Endothelial cell of umbilical vein (primary cell): ENCODE measurements around the gene STX12. TPM values are rescaled to one million over a fixed set of nuclear protein-coding genes. Genes with fewer than 3 reads are reported as not detected.

Experiments
- BruUV-seq: library from RNA; stranded (reverse); fragments of 400-500 nt; replicated peaks from 2 replicates; lab custom pipeline; 2021; lab: Mats Ljungman, UMichigan
- CTCF ChIA-PET: fragments of 300-600, 350-600 bp; sonication (Branson Sonifier 250); formaldehyde crosslinking; loops from one replicate; lab custom pipeline; 2021; ENCODE audit warnings: antibody characterized with exemption, inconsistent platforms; lab: Charles Lee
- POLR2A ChIA-PET: fragments of 300-600, 350-600 bp; sonication (Branson Sonifier 250); formaldehyde crosslinking; loops from one replicate; lab custom pipeline; 2021; ENCODE audit warnings: antibody characterized with exemption, inconsistent platforms; lab: Charles Lee
- DNase-seq: peaks from one replicate; pipeline ENCODE4 v3.0.0-alpha.2; 2011; ENCODE audit warnings: low read depth, low spot score
- FAIRE-seq: peaks from 2 replicates; lab custom pipeline; 2011; peaks lifted over from hg19 to GRCh38; lab: Jason Lieb, UNC
- H2AFZ ChIP-seq: 2 replicates; pipeline ENCODE4 v1.6.0; 2012; ENCODE audit warnings: low read depth, low read length, control low read depth, inconsistent platforms
- H3K27ac ChIP-seq: 2 replicates; pipeline ENCODE4 v1.5.1; 2011; ENCODE audit warnings: low read depth, mild to moderate bottlenecking, control low read depth, low read length, moderate library complexity; ENCODE audit not compliant: insufficient read depth
- H3K27me3 ChIP-seq, 2 experiments: 2 replicates each; pipeline versions ENCODE4 v1.6.0 to v1.6.1; 2011; ENCODE audit warnings: low read length in 2 of 2, mixed read lengths in 1 of 2; ENCODE audit not compliant: control insufficient read depth in 2 of 2, insufficient read depth in 2 of 2
- H3K36me3 ChIP-seq, 2 experiments: 2 replicates in 1 of 2; 3 replicates in 1 of 2; pipeline ENCODE4 v1.5.1; 2011; ENCODE audit warnings: low read length in 2 of 2, mild to moderate bottlenecking in 1 of 2, moderate library complexity in 1 of 2; ENCODE audit not compliant: control insufficient read depth in 2 of 2, insufficient read depth in 2 of 2; ENCODE audit errors: extremely low read depth in 1 of 2
- H3K4me1 ChIP-seq: 3 replicates; pipeline ENCODE4 v1.5.1; 2011; ENCODE audit warnings: mild to moderate bottlenecking, low read length; ENCODE audit not compliant: control insufficient read depth, insufficient read depth; ENCODE audit errors: extremely low read depth
- H3K4me2 ChIP-seq: 2 replicates; pipeline ENCODE4 v1.6.1; 2011; ENCODE audit warnings: low read length, control low read depth, mixed read lengths; ENCODE audit not compliant: insufficient read depth
- H3K4me3 ChIP-seq, 3 experiments: fragments of 200-600 bp in 1 of 3; sonication (generic), shearing (Covaris generic) in 1 of 3; replicated peaks in 1 of 3; 2 replicates each; pipeline ENCODE4 v1.5.1; 2011 to 2016; ENCODE audit warnings: control low read depth in 3 of 3, low read length in 3 of 3, mild to moderate bottlenecking in 2 of 3, inconsistent platforms in 1 of 3, low read depth in 1 of 3, moderate library complexity in 1 of 3; ENCODE audit not compliant: insufficient read depth in 1 of 3
- H3K79me2 ChIP-seq: 2 replicates; pipeline ENCODE4 v1.6.0; 2012; ENCODE audit warnings: low read length, inconsistent platforms; ENCODE audit not compliant: control insufficient read depth, insufficient read depth
- H3K9ac ChIP-seq: replicated peaks from 2 replicates; pipeline ENCODE3; 2011; ENCODE audit warnings: low read length, control low read depth; ENCODE audit not compliant: insufficient read depth; ENCODE audit errors: extremely low read depth
- H3K9me1 ChIP-seq: replicated peaks from 3 replicates; pipeline ENCODE4 v1.6.0; 2011; ENCODE audit warnings: mild to moderate bottlenecking, low read length; ENCODE audit not compliant: control insufficient read depth, insufficient read depth; ENCODE audit errors: extremely low read depth
- H3K9me3 ChIP-seq: replicated peaks from 2 replicates; pipeline ENCODE4 v1.5.1; 2012; ENCODE audit warnings: low read length, inconsistent platforms; ENCODE audit not compliant: control insufficient read depth, insufficient read depth
- H4K20me1 ChIP-seq: replicated peaks from 2 replicates; pipeline ENCODE3; 2011; ENCODE audit warnings: mild to moderate bottlenecking, low read length; ENCODE audit not compliant: control insufficient read depth, insufficient read depth; ENCODE audit errors: extremely low read depth
- EZH2 ChIP-seq: IDR thresholded peaks from 2 replicates; pipeline ENCODE4 v1.6.1; 2012; ENCODE audit warnings: borderline replicate concordance, low read depth, mild to moderate bottlenecking, moderate library complexity, low read length, inconsistent platforms; ENCODE audit not compliant: severe bottlenecking
- FOS ChIP-seq: IDR thresholded peaks from 2 replicates; pipeline ENCODE4 v1.6.1; 2011; ENCODE audit warnings: mild to moderate bottlenecking, low read length, moderate library complexity, borderline replicate concordance; ENCODE audit not compliant: insufficient read depth
- GATA2 ChIP-seq: IDR thresholded peaks from 2 replicates; pipeline ENCODE4 v1.7.0; 2011; ENCODE audit warnings: low read depth, mild to moderate bottlenecking, moderate library complexity, mixed read lengths, low read length; ENCODE audit not compliant: insufficient read length, insufficient read depth
- JUN ChIP-seq: IDR thresholded peaks from 2 replicates; pipeline ENCODE4 v1.6.1; 2011; ENCODE audit warnings: borderline replicate concordance, low read depth; ENCODE audit not compliant: insufficient read length, insufficient read depth
- MYC ChIP-seq: IDR thresholded peaks from one replicate; pipeline ENCODE4 v1.6.1; 2011; ENCODE audit warnings: mild to moderate bottlenecking, low read depth, low read length
- POLR2A ChIP-seq: IDR thresholded peaks from 2 replicates; pipeline ENCODE4 v1.6.1; 2012; ENCODE audit warnings: low read depth, mild to moderate bottlenecking, control low read depth, low read length
- POLR2AphosphoS5 ChIP-seq: IDR thresholded peaks from 2 replicates; pipeline ENCODE4 v1.6.1; 2012; ENCODE audit warnings: low read depth, mild to moderate bottlenecking, control low read depth, low read length, moderate library complexity; ENCODE audit not compliant: insufficient read depth
- dilution Hi-C: fragments of 300-500 bp; cut with MboI; formaldehyde crosslinking; loops from one replicate; pipeline ENCODE4 v1.15.0; 2019; ENCODE audit warnings: low sequenced_read_pairs; ENCODE audit not compliant: extremely low pct_ligation_motif_present
- intact Hi-C: fragments of 100-400 bp; cut with micrococcal nuclease; formaldehyde crosslinking; loops from one replicate; pipeline ENCODE4 v1.10.0; 2022
- polyA plus RNA-seq, 4 experiments: library from polyadenylated mRNA; depleted of rRNA in 3 of 4; stranded (reverse) in 3 of 4; unstranded in 1 of 4; fragments of >200 nt; gene quantifications; 2 replicates each; pipeline versions ENCODE4 v1.2.1 to v1.2.3, GENCODE V29; 2011 to 2012; ENCODE audit warnings: missing spikeins in 1 of 4
- total RNA-seq: library from RNA; stranded (reverse); gene quantifications from 2 replicates; pipeline ENCODE4 v1.2.3, GENCODE V29; 2021
- TF ChIP-seq, protein P1 (sequence below), 2 donors: IDR thresholded peaks; 1 replicate in 1 of 2; 2 replicates in 1 of 2; pipeline ENCODE4 v1.5.1; 2011; ENCODE audit warnings: low read length in 2 of 2, mild to moderate bottlenecking in 2 of 2, moderate library complexity in 2 of 2, control low read depth in 1 of 2, inconsistent platforms in 1 of 2, low read depth in 1 of 2; ENCODE audit not compliant: insufficient read depth in 1 of 2; ENCODE audit errors: extremely low read depth in 1 of 2
- TF ChIP-seq, protein P2 (sequence below): IDR thresholded peaks from 2 replicates; pipeline ENCODE4 v1.6.1; 2011; ENCODE audit not compliant: insufficient read depth, insufficient read length

The STX12 gene
- total and polyA plus RNA-seq, 2 donors (not counting 3 experiments of a cell fraction or from before 2014, with no cell fraction given) = 28.7 to 90.3 TPM

DNA sequence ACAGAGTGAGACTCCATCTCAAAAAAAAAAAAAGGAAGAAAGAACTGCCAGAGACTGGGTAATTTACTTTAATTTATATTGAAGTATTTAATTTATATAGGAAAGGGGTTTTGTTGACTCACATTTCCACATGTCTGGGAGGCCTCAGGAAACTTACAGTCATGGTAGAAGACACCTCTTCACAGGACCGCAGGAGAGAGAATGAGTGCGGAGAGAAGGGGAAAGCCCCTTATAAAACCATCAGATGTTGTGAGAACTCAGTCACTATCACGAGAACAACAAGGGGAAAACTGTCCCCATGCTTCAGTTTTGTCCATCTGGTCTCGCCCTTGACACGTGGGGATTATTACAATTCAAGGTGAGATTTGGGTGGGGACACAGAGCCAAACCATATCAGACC, 31.8 kb downstream of the STX12 start:
- Histone ChIP-seq H3K4me3 (no peak overlapping the region), H2AFZ (no peak overlapping the region), H3K27ac (no peak overlapping the region), H3K79me2 (no peaks in the 10 kb centered on the region), H3K4me1 (no peaks in the 10 kb centered on the region), H3K9ac (no peak overlapping the region), H3K36me3 (peaks cover 11 to 36% of the 10 kb centered on the region in 2 experiments), H3K9me3 (no peaks in the 10 kb centered on the region), H3K4me2 (no peak overlapping the region), H3K9me1 (no peaks in the 10 kb centered on the region), H4K20me1 (no peaks in the 10 kb centered on the region), H3K27me3 (no peaks in the 10 kb centered on the region)
- intact Hi-C loops (no loop called here), dilution Hi-C loops (no loop called here)
- no peak for FAIRE-seq
- no peak for DNase-seq
- no TSS peak for BruUV-seq
- ChIA-PET POLR2A (no interaction called here), CTCF (no interaction called here)
- TF ChIP-seq, protein P1, sequence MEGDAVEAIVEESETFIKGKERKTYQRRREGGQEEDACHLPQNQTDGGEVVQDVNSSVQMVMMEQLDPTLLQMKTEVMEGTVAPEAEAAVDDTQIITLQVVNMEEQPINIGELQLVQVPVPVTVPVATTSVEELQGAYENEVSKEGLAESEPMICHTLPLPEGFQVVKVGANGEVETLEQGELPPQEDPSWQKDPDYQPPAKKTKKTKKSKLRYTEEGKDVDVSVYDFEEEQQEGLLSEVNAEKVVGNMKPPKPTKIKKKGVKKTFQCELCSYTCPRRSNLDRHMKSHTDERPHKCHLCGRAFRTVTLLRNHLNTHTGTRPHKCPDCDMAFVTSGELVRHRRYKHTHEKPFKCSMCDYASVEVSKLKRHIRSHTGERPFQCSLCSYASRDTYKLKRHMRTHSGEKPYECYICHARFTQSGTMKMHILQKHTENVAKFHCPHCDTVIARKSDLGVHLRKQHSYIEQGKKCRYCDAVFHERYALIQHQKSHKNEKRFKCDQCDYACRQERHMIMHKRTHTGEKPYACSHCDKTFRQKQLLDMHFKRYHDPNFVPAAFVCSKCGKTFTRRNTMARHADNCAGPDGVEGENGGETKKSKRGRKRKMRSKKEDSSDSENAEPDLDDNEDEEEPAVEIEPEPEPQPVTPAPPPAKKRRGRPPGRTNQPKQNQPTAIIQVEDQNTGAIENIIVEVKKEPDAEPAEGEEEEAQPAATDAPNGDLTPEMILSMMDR (IDR thresholded peaks at IDR 0.05; ENCODE audit: extremely low read depth in 1 of 2, insufficient read depth in 1 of 2, low read depth in 1 of 2, low read length in 2 of 2) = no peak
- TF ChIP-seq, protein P2, sequence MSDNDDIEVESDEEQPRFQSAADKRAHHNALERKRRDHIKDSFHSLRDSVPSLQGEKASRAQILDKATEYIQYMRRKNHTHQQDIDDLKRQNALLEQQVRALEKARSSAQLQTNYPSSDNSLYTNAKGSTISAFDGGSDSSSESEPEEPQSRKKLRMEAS = no peak
- TF ChIP-seq EZH2 (no peak), POLR2AphosphoS5 (no peak), FOS (no peak)

DNA sequence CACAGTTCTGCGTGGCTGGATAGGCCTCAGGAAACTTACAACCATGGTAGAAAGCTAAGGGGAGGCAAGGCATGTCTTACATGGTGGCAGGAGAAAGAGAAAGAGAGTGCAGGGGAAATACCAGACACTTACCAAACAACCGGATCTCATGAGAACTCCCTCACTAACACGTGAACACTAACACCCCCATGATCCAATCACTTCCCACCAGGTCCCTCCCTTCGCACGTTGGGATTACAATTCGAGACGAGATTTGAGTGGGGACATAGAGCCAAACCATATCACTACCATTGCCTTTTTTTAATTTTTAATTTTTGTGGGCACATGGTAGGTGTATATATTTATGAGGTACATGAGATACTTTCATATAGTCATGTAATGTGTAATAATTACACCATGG, 33.7 kb downstream of the STX12 start:
- no peak overlapping the region for H3K4me3 ChIP-seq
- DNase-seq = no peak
- no peak overlapping the region for H3K4me2 ChIP-seq
- no TSS peak for BruUV-seq
- no peaks in the 10 kb centered on the region for H3K9me3 ChIP-seq
- H4K20me1 ChIP-seq = no peaks in the 10 kb centered on the region
- no peak overlapping the region for H3K27ac ChIP-seq
- CTCF ChIA-PET = no interaction called here
- dilution Hi-C loops = no loop called here
- H3K4me1 ChIP-seq = no peaks in the 10 kb centered on the region
- H3K79me2 ChIP-seq = no peaks in the 10 kb centered on the region
- no peaks in the 10 kb centered on the region for H3K27me3 ChIP-seq
- FAIRE-seq = no peak
- no peaks in the 10 kb centered on the region for H3K9me1 ChIP-seq
- no peak for TF ChIP-seq FOS
- no peak for TF ChIP-seq EZH2
- TF ChIP-seq GATA2 = no peak
- no peak for TF ChIP-seq JUN
- TF ChIP-seq POLR2A = no peak
- TF ChIP-seq, protein P1 (IDR thresholded peaks at IDR 0.05; ENCODE audit: extremely low read depth in 1 of 2, insufficient read depth in 1 of 2, low read depth in 1 of 2, low read length in 2 of 2) = no peak
- TF ChIP-seq, protein P2 = no peak
- TF ChIP-seq POLR2AphosphoS5 = no peak
- TF ChIP-seq MYC = no peak
- no peak overlapping the region for H3K9ac ChIP-seq
- POLR2A ChIA-PET = no interaction called here
- no peak overlapping the region for H2AFZ ChIP-seq
- intact Hi-C loops = no loop called here
- H3K36me3 ChIP-seq = peaks cover 5 to 34% of the 10 kb centered on the region in 2 experiments
